ENCODE results near the gene KLK7.

GRCh38 chr19:50969413-50969760 lies 14.3 kb downstream of the KLK7 start, which contains the start of gene KLK6:
- no peak for TF ChIP-seq ZNF274 (IDR thresholded peaks at IDR 0.05; ENCODE audit: low read depth, low read length)
- no peak for TF ChIP-seq YY1 (IDR thresholded peaks at IDR 0.05; ENCODE audit: insufficient read depth, insufficient read length)
